Measurements from ENCODE around the gene LRP11. TPM values are rescaled to one million over a fixed set of nuclear protein-coding genes. Genes with fewer than 3 reads are reported as not detected.
"Not testable (repeated sequence)": the region's sequence is repeated elsewhere in the genome, so short reads cannot be mapped to it uniquely, and the experiment has no call there.

Gene LRP11
- total and polyA plus RNA-seq, 2 donors from 2014 or later: 22.1 to 34.0 TPM

DNA sequence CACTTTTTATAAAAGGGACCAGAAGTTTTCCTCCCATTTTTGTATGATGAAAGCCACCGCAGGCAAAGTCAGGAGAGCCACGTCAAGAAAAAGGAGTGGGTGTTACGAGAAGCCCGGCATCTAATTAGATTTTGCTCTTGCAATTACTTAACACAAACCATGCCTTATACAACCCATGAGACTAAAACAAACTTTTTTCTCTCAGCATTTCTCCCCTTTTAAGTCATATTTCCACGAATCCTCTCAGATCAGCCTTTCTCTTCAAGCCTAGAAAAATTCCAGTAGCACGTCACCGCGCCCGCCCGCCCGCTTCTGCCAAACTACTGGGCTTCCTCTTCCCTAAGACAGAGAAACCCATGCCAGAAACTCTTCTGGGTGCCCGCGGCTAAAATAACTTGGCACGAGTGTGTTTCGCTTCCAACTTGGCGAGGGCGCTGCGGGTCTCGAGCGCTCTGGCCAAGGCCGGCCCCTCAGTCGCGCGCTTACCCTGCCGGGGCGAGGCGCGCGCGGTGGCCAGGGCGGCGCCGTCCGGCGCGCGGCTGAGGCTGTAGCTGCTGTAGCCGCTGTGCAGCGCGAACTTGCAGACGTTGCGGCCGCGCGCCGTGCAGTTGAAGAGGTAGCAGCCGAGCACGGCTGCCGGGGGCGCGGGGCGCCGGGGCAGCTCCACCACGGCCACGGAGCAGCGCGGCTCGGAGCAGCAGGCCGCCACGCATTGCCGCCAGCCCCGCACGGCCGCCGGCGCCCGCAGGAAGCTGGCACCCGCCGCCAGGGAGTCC lies 1.0 kb downstream of the LRP11 start:
- H3K4me3 ChIP-seq (ENCODE audit: low read length in 3 of 3): peak overlapping the region; percentile 67 to 76 (median 71)
- peaks cover 2 to 15% (median 10%) of the 10 kb centered on the region in 3 donors for H3K4me1 ChIP-seq (ENCODE audit: control insufficient read depth in 2 of 3, insufficient read depth in 2 of 3, low read depth in 1 of 3, low read length in 3 of 3)
- intact Hi-C loops (cut with DNase I): no loop called here
- peak overlapping the region; percentile 93 for H3K27ac ChIP-seq (ENCODE audit: low read depth in 2 of 2, low read length in 2 of 2)
- peak overlapping the region; percentile 65 to 83 (median 80) for H3K9ac ChIP-seq (ENCODE audit: low read length in 3 of 3)
- TF ChIP-seq, protein P1, sequence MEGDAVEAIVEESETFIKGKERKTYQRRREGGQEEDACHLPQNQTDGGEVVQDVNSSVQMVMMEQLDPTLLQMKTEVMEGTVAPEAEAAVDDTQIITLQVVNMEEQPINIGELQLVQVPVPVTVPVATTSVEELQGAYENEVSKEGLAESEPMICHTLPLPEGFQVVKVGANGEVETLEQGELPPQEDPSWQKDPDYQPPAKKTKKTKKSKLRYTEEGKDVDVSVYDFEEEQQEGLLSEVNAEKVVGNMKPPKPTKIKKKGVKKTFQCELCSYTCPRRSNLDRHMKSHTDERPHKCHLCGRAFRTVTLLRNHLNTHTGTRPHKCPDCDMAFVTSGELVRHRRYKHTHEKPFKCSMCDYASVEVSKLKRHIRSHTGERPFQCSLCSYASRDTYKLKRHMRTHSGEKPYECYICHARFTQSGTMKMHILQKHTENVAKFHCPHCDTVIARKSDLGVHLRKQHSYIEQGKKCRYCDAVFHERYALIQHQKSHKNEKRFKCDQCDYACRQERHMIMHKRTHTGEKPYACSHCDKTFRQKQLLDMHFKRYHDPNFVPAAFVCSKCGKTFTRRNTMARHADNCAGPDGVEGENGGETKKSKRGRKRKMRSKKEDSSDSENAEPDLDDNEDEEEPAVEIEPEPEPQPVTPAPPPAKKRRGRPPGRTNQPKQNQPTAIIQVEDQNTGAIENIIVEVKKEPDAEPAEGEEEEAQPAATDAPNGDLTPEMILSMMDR (IDR thresholded peaks at IDR 0.05; ENCODE audit: borderline replicate concordance, extremely low read depth, insufficient read depth): no peak
- FAIRE-seq: no peak
- DNase-seq: peak; percentile 71 to 88 (median 81)
- no peaks in the 10 kb centered on the region for H3K9me3 ChIP-seq (ENCODE audit: control insufficient read depth in 2 of 3, insufficient read depth in 1 of 3, low read length in 3 of 3)
- no peaks in the 10 kb centered on the region for H3K27me3 ChIP-seq (ENCODE audit: control insufficient read depth, insufficient read depth, low read length)
- H3K36me3 ChIP-seq (ENCODE audit: control insufficient read depth in 2 of 3, insufficient read depth in 3 of 3, low read length in 3 of 3): no peaks in the 10 kb centered on the region

DNA sequence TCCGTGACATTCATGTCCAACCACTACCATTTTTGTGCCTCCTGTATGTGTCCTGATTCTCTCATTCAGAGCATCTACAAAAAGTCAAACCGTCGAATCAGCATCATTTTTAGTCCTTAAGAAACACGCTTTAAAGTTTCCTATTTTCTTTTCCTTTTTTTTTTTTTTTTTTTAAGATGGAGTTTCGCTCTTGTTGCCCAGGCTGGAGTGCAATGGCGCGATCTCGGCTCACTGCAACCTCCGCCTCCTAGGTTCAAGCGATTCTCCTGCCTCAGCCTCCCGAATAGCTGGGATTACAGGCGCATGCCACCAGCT lies 1.8 kb downstream of the LRP11 start:
- intact Hi-C loops (cut with DNase I); H3K9me3 ChIP-seq (ENCODE audit: control insufficient read depth in 2 of 3, insufficient read depth in 1 of 3, low read length in 3 of 3); H3K27me3 ChIP-seq (ENCODE audit: control insufficient read depth, insufficient read depth, low read length); H3K36me3 ChIP-seq (ENCODE audit: control insufficient read depth in 2 of 3, insufficient read depth in 3 of 3, low read length in 3 of 3); DNase-seq; H3K27ac ChIP-seq (ENCODE audit: low read depth in 2 of 2, low read length in 2 of 2); H3K9ac ChIP-seq (ENCODE audit: low read length in 3 of 3); FAIRE-seq: not testable (repeated sequence)
- H3K4me3 ChIP-seq (ENCODE audit: low read length in 3 of 3): peak overlapping the region in 1 of 3 donors; percentile 67
- H3K4me1 ChIP-seq (ENCODE audit: control insufficient read depth in 2 of 3, insufficient read depth in 2 of 3, low read depth in 1 of 3, low read length in 3 of 3): peaks cover 2 to 14% (median 10%) of the 10 kb centered on the region in 3 donors

DNA sequence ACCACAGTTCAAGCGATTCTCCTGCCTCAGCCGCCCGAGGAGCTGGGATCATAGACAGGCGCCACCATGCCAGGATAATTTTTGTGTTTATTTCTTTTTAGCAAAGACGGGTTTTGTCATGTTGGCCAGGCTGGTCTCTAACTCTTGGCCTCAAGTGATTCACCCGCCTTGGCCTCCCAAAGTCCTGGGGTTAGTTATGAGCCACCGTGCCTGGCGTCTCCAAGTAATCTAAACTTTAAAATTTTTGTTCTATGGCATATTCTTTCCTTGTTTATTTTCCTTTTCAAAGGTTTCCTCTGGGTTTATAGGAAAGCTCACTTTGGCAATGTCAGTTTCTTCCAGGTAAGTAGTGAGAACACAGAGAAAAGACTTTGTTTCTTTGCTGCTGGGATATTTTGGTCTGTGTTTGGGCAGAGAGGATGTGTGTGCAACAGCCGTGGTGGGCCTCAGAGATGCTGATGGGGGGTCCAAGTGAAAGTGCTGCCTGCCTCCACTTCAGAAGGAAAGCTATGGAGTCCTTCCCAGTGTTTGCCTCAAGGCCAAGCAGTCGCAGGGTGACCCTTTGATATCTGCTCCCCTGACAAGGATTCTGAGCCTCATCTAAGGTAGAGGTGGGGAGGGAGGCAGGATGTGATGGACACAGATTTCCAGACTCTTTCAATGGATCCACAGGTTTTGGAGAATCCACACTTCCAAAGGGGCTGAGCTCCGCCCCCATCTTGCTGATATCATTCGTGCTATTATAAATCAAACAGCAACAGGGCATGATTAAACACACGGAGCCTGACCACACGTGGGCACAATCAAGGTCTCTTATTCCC lies 2.3 kb downstream of the LRP11 start:
- Histone ChIP-seq H3K4me1 (ENCODE audit: control insufficient read depth in 2 of 3, insufficient read depth in 2 of 3, low read depth in 1 of 3, low read length in 3 of 3) (peaks cover 2 to 14% (median 10%) of the 10 kb centered on the region in 3 donors), H3K27ac (ENCODE audit: low read depth in 2 of 2, low read length in 2 of 2) (peak overlapping the region in 1 of 2 donors; percentile 23), H3K9ac (ENCODE audit: low read length in 3 of 3) (peak overlapping the region in 1 of 3 donors; percentile 46), H3K9me3 (ENCODE audit: control insufficient read depth in 2 of 3, insufficient read depth in 1 of 3, low read length in 3 of 3) (no peaks in the 10 kb centered on the region), H3K4me3 (ENCODE audit: low read length in 3 of 3) (peak overlapping the region in 1 of 3 donors; percentile 18), H3K27me3 (ENCODE audit: control insufficient read depth, insufficient read depth, low read length) (no peaks in the 10 kb centered on the region), H3K36me3 (ENCODE audit: control insufficient read depth in 2 of 3, insufficient read depth in 3 of 3, low read length in 3 of 3) (no peaks in the 10 kb centered on the region)
- no peak for FAIRE-seq
- TF ChIP-seq, protein P1 (IDR thresholded peaks at IDR 0.05; ENCODE audit: borderline replicate concordance, extremely low read depth, insufficient read depth): no peak
- no peak for DNase-seq
- intact Hi-C loops (cut with DNase I): no loop called here

Data from kidney (tissue), 14 donors.